GM18867 (cell line): Measurements from ENCODE around the gene C13orf46.
"Not testable (repeated sequence)": the region's sequence is repeated elsewhere in the genome, so short reads cannot be mapped to it uniquely, and the experiment has no call there.

Experiments
- ATAC-seq: cut with Tn5 transposase; IDR thresholded peaks from one replicate; pipeline ENCODE4 v1.9.1; 2021; ENCODE audit warnings: mild to moderate bottlenecking, moderate library complexity; ENCODE audit not compliant: unreplicated experiment

The C13orf46 gene

GRCh38 chr13:113914333-113915011 lies 59.4 kb downstream of the C13orf46 start:
- ATAC-seq: no peak

- ATAC-seq: not testable (repeated sequence)
Observed at GRCh38 chr13:113913838-113914237, 60.0 kb downstream of the C13orf46 start.

DNA sequence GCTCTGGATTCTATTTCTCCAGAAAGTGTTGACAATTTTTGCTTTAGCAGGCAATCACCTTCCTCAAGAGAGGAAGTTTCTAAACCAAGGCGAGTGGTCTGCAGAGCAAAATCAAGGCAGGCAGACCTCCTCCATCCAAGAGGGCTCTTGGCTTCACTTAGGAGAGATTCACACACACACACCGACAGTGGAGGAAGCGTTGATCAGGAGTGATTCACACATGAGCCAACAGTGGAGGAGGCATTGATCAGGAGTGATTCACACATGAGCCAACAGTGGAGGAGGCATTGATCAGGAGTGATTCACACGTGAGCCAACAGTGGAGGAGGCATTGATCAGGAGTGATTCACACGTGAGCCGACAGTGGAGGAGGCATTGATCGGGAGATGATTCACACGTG lies 60.5 kb downstream of the C13orf46 start:
- not testable (repeated sequence) for ATAC-seq

DNA sequence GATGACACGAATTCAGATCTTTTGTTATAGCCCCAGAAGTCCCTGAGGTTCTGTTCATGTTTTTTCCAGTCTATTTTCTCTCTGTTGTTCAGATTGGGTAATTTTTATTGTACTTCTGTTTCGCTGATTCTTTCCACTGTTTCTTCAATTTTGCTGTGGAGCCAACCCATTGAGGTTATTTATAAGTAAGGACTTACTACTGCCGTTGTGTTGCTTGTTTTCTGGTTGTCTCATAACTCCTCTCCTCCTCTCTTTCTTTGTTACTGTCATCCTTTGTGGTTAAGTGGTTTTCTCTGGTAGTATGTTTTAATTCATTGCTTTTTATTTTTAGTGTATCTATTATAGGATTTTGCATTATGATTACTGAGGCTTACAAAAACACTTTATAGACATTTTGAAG lies 61.3 kb downstream of the C13orf46 start:
- ATAC-seq: no peak

DNA sequence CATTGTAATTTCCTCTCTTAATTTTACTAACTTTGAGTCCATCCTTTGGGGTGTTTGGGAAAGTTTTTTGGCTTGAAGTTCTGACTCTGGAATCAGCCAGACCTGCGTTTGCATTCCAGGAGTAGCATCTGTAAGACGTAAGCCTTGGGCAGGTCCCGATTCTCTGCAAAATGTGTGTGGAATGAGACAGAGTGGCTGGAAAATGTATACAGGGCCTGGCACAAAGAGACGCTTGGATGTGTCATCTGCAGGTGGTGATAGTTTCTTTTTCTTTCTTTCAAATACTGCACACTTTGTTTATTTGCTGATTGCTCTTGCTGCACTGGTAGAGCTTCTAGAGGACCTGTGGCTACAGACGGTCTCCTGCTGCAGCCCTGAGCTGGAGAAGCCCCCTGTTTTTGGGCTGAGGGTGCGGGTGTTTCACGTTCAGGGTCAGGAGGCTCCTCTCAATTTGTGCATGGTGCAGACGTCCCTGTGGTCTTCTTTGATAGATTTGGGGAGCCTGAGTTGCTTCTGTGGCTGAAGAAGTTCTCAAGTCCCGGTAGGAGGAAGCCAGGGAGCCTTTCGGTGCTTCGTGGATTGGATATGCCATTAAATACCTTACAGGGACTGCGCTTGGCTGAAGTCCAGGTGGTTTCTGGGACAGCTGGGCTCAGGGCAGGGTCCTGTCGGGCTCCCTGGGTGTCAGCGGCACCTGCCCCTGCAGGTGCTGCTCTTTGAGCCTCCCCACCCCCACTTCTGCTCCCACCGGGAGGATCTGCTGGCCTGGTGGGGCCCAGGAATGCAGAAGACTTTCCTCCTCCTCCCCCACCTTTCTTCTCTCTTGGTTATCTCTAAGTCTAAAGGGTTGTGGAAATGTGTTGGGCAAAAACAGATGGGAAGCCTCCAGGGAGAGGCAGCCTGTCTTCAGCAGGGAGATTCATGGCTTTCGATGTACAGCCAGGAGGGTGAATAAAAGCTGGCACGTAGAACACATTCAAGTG lies 66.0 kb downstream of the C13orf46 start:
- no peak for ATAC-seq

- ATAC-seq: no peak
Observed at GRCh38 chr13:113906571-113906970, 67.3 kb downstream of the C13orf46 start.

GRCh38 chr13:113905942-113906341 lies 67.9 kb downstream of the C13orf46 start:
- no peak for ATAC-seq

- no peak for ATAC-seq
Observed at GRCh38 chr13:113905018-113905417, 68.9 kb downstream of the C13orf46 start.

DNA sequence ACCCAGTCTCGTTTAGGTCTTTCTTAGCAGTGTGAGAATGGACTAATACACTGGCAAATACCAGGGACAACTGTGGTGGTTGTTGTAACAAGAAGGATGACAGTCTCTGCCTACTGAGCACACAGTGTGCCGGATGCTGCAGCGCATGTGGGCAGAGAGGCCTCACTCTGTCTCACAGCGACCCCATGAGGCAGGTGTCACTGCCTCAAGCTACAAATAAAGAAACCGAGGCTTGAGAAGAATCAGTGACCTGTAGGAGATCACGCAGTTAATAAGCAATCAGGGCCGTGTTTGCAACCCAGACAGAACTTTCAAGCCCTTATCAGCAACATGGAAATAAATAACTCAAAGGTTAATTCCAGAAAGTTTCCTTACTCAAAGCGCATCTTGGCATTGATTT lies 69.5 kb downstream of the C13orf46 start:
- no peak for ATAC-seq

- no peak for ATAC-seq
Observed at GRCh38 chr13:113903912-113904311, 70.0 kb downstream of the C13orf46 start.
